GM21390 (cell line): ENCODE data around the gene HNRNPAB.
"Not testable (repeated sequence)": the region's sequence is repeated elsewhere in the genome, so short reads cannot be mapped to it uniquely, and the experiment has no call there.

Source experiments
- ATAC-seq: cut with Tn5 transposase; IDR thresholded peaks from one replicate; pipeline ENCODE4 v1.9.1; 2021; ENCODE audit not compliant: unreplicated experiment

Gene HNRNPAB

GRCh38 chr5:178228609-178229008 lies 24.3 kb downstream of the HNRNPAB start:
- no peak for ATAC-seq

GRCh38 chr5:178229111-178229510 lies 24.8 kb downstream of the HNRNPAB start:
- not testable (repeated sequence) for ATAC-seq

- no peak for ATAC-seq
These were observed 25.5 kb downstream of the HNRNPAB start for GRCh38 chr5:178229861-178230260.

- ATAC-seq: no peak
These were observed 26.7 kb downstream of the HNRNPAB start for GRCh38 chr5:178230879-178231538.

- ATAC-seq: no peak
These were observed 27.3 kb downstream of the HNRNPAB start for GRCh38 chr5:178231539-178232123.

GRCh38 chr5:178232124-178232919 lies 28.0 kb downstream of the HNRNPAB start, which contains the start of gene PHYKPL:
Gene PHYKPL, minus strand, starts transcription at chr5:178232802. Its CDS starts 252 bp downstream, at chr5:178232550.
- ATAC-seq: peak; percentile 71

- ATAC-seq: no peak
These were observed 28.6 kb downstream of the HNRNPAB start for GRCh38 chr5:178232920-178233429.

GRCh38 chr5:178234121-178234749 lies 29.9 kb downstream of the HNRNPAB start:
- ATAC-seq: no peak

GRCh38 chr5:178234750-178235587 lies 30.6 kb downstream of the HNRNPAB start:
- ATAC-seq: no peak

- ATAC-seq: no peak
These were observed 31.2 kb downstream of the HNRNPAB start for GRCh38 chr5:178235588-178235974.

- no peak for ATAC-seq
These were observed 31.8 kb downstream of the HNRNPAB start for GRCh38 chr5:178236126-178236525.

GRCh38 chr5:178236679-178237078 lies 32.3 kb downstream of the HNRNPAB start:
- no peak for ATAC-seq

GRCh38 chr5:178237431-178238312 lies 33.3 kb downstream of the HNRNPAB start:
- no peak for ATAC-seq

GRCh38 chr5:178238313-178238635 lies 33.9 kb downstream of the HNRNPAB start:
- no peak for ATAC-seq

- ATAC-seq: no peak
These were observed 34.6 kb downstream of the HNRNPAB start for GRCh38 chr5:178238711-178239592.

GRCh38 chr5:178239626-178240301 lies 35.4 kb downstream of the HNRNPAB start:
- ATAC-seq: not testable (repeated sequence)

GRCh38 chr5:178240341-178240741 lies 36.0 kb downstream of the HNRNPAB start:
- no peak for ATAC-seq

GRCh38 chr5:178240766-178241165 lies 36.4 kb downstream of the HNRNPAB start:
- peak; percentile 25 for ATAC-seq
